Loucy (cell line): ENCODE measurements around the gene FAM131A.

Experiments
- H2AFZ ChIP-seq: fragments of 200-600 bp; sonication (generic); 2 replicates; pipeline ENCODE4 v1.6.0; 2016; ENCODE audit warnings: antibody characterized with exemption, mild to moderate bottlenecking, low read length, moderate library complexity
- H3F3A ChIP-seq: fragments of 200-600 bp; 2 replicates; pipeline ENCODE4 v1.6.0; 2016; ENCODE audit warnings: antibody characterized with exemption, low read depth, mild to moderate bottlenecking
- H3K27me3 ChIP-seq: fragments of 200-600 bp; sonication (generic); 2 replicates; pipeline ENCODE4 v1.6.1; 2014; ENCODE audit warnings: low read length, mild to moderate bottlenecking; ENCODE audit not compliant: insufficient read depth, poor library complexity, severe bottlenecking
- H3K36me3 ChIP-seq: fragments of 200-600 bp; sonication (generic); 2 replicates; pipeline ENCODE4 v1.6.1; 2016; ENCODE audit warnings: low read length; ENCODE audit not compliant: insufficient read depth
- H3K4me1 ChIP-seq: fragments of 200-600 bp; sonication (generic); 2 replicates; pipeline ENCODE4 v1.5.1; 2014; ENCODE audit warnings: low read length, mild to moderate bottlenecking; ENCODE audit not compliant: insufficient read depth, poor library complexity, severe bottlenecking
- H3K4me2 ChIP-seq: fragments of 200-600 bp; sonication (generic); 2 replicates; pipeline ENCODE4 v1.6.0; 2014; ENCODE audit warnings: antibody characterized with exemption, low read length, low read depth, mild to moderate bottlenecking; ENCODE audit not compliant: poor library complexity, severe bottlenecking
- H3K4me3 ChIP-seq: fragments of 200-600 bp; sonication (generic); 2 replicates; pipeline ENCODE4 v1.5.1; 2014; ENCODE audit warnings: low read length, mild to moderate bottlenecking, mixed read lengths; ENCODE audit not compliant: poor library complexity, severe bottlenecking
- H3K79me2 ChIP-seq: fragments of 200-600 bp; sonication (generic); 2 replicates; pipeline ENCODE4 v1.6.1; 2014; ENCODE audit warnings: low read length; ENCODE audit not compliant: insufficient read depth
- H3K9ac ChIP-seq: fragments of 200-600 bp; sonication (generic); 2 replicates; pipeline ENCODE4 v1.6.0; 2014; ENCODE audit warnings: mild to moderate bottlenecking, low read depth, low read length, moderate library complexity; ENCODE audit not compliant: poor library complexity, severe bottlenecking
- H3K9me2 ChIP-seq: fragments of 200-600 bp; sonication (generic); replicated peaks from 2 replicates; pipeline ENCODE4 v1.6.1; 2016; ENCODE audit warnings: low read depth, low read length, mixed read lengths
- H3K9me3 ChIP-seq: fragments of 200-600 bp; sonication (generic); 2 replicates; pipeline ENCODE4 v1.6.1; 2014; ENCODE audit warnings: mild to moderate bottlenecking, antibody characterized with exemption, low read length, low read depth; ENCODE audit not compliant: insufficient read depth
- H4K20me1 ChIP-seq: fragments of 200-600 bp; sonication (generic); 2 replicates; pipeline ENCODE4 v1.6.0; 2014; ENCODE audit warnings: antibody characterized with exemption, low read length, mild to moderate bottlenecking; ENCODE audit not compliant: insufficient read depth, poor library complexity, severe bottlenecking
- EZH2phosphoT487 ChIP-seq: fragments of 200-600 bp; IDR thresholded peaks from 2 replicates; pipeline ENCODE4 v1.6.1; 2018; ENCODE audit warnings: antibody characterized with exemption, mild to moderate bottlenecking, moderate library complexity, borderline replicate concordance
- TF ChIP-seq, protein P1 (sequence below): fragments of 200-600 bp; sonication (generic); conservative IDR thresholded peaks from 2 replicates; pipeline ENCODE4 v1.5.1; 2014; ENCODE audit warnings: mild to moderate bottlenecking, antibody characterized with exemption, low read length

FAM131A gene

DNA sequence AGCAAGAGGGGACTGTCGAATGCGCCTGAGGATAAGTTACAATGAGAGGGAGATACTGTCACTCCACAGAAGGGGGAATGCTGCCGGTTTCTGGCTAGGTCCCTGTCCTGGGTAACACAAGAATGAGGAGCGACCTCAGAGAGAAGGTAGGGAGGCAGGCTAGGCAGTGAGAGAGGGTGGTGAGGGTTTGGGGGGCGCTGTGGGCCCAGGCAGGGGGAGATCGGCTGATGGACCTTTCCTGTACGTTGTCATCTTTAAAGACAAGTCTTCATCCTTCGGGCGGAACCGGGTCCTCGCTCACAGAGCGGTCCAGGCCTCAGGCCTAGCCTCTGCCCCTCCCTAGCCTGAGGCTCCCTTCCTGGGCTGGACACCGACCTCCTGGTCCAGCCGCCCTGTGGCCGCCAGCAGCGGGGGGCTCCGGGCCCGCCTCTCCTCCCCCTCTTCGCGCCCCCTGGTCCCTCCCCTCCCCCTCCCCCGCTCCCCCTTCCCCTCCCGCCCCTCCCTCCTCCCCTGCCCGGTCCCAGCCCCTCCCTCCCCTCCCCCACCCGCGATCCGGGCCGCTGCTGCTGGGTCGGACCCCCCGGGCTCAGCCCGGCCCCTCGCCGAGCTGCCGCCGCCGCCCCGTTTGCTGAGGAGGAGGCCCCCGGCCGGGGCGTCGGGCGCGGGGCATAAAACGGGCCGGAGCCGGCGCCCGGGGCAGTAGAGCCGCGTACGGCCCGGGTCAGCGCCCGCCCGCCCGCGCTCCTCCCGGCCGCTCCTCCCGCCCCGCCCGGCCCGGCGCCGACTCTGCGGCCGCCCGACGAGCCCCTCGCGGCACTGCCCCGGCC, 42.2 kb downstream of the FAM131A start, which contains the start of gene CHRD:
CHRD (plus strand) TSS at position 697 of the 827 bp plus-strand sequence. CDS start 265 bp downstream, outside the sequence.
- Histone ChIP-seq H3K9me2 (no peaks in the 10 kb centered on the region), H2AFZ (no peak within 1 kb of the TSS), H3K27me3 (no peaks in the 10 kb centered on the region), H3K4me1 (no peaks in the 10 kb centered on the region), H3F3A (no peaks in the 10 kb centered on the region), H3K36me3 (no peaks in the 10 kb centered on the region), H3K4me2 (no peak within 1 kb of the TSS), H3K4me3 (no peak within 1 kb of the TSS), H3K79me2 (no peaks in the 10 kb centered on the region), H4K20me1 (no peaks in the 10 kb centered on the region), H3K9me3 (no peaks in the 10 kb centered on the region), H3K9ac (no peak within 1 kb of the TSS)
- no peak for TF ChIP-seq EZH2phosphoT487
- TF ChIP-seq, protein P1, sequence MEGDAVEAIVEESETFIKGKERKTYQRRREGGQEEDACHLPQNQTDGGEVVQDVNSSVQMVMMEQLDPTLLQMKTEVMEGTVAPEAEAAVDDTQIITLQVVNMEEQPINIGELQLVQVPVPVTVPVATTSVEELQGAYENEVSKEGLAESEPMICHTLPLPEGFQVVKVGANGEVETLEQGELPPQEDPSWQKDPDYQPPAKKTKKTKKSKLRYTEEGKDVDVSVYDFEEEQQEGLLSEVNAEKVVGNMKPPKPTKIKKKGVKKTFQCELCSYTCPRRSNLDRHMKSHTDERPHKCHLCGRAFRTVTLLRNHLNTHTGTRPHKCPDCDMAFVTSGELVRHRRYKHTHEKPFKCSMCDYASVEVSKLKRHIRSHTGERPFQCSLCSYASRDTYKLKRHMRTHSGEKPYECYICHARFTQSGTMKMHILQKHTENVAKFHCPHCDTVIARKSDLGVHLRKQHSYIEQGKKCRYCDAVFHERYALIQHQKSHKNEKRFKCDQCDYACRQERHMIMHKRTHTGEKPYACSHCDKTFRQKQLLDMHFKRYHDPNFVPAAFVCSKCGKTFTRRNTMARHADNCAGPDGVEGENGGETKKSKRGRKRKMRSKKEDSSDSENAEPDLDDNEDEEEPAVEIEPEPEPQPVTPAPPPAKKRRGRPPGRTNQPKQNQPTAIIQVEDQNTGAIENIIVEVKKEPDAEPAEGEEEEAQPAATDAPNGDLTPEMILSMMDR, result no peak

DNA sequence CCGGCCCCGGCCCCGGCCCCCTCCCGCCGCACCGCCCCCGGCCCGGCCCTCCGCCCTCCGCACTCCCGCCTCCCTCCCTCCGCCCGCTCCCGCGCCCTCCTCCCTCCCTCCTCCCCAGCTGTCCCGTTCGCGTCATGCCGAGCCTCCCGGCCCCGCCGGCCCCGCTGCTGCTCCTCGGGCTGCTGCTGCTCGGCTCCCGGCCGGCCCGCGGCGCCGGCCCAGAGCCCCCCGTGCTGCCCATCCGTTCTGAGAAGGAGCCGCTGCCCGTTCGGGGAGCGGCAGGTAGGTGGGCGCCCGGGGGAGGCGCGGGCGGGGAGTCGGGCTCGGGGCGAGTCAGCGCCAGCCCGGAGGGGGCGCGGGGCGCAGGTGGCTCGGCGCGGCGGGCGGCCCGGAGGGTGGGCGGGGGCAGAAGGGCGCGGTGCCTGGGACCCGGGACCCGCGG, 42.8 kb downstream of the FAM131A start:
- Histone ChIP-seq H3K9ac (no peak overlapping the region), H3K4me3 (no peak overlapping the region), H3K4me1 (no peaks in the 10 kb centered on the region), H3K27me3 (no peaks in the 10 kb centered on the region), H3K36me3 (no peaks in the 10 kb centered on the region), H2AFZ (no peak overlapping the region), H3K4me2 (no peak overlapping the region), H3K79me2 (no peaks in the 10 kb centered on the region), H4K20me1 (no peaks in the 10 kb centered on the region), H3F3A (no peaks in the 10 kb centered on the region), H3K9me2 (no peaks in the 10 kb centered on the region), H3K9me3 (no peaks in the 10 kb centered on the region)
- TF ChIP-seq EZH2phosphoT487, result no peak
- TF ChIP-seq, protein P1, result no peak

DNA sequence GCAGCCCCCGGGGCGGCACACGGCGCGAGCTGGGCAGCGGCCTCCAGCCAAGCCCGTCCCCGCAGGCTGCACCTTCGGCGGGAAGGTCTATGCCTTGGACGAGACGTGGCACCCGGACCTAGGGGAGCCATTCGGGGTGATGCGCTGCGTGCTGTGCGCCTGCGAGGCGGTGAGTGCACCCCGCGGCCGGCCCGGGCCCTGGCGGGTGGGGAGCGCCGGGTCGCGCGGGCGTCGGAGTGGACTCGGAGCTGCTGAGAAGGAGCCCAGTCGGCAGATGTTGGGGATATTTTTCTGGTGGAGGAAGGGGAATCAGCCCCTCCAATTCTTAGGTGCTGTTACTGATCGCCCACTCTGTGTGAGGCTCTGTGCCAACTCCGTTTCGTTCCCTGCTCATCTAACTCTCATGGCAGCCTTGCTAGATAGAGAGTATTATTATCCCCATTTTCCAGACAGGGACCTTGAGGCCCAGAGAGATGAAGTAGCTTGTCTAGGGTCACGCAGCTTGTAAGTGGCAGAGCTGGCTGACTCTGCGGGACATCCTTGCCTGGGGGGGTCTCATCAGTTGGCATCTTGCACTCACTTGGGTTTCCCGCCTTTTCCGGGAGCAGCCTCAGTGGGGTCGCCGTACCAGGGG, 43.3 kb downstream of the FAM131A start:
- Histone ChIP-seq H2AFZ (no peak overlapping the region), H3K4me1 (no peaks in the 10 kb centered on the region), H3K9me3 (no peaks in the 10 kb centered on the region), H3F3A (no peaks in the 10 kb centered on the region), H3K9me2 (no peaks in the 10 kb centered on the region), H3K27me3 (no peaks in the 10 kb centered on the region), H3K9ac (no peak overlapping the region), H3K4me3 (no peak overlapping the region), H3K36me3 (no peaks in the 10 kb centered on the region), H4K20me1 (no peaks in the 10 kb centered on the region), H3K4me2 (no peak overlapping the region), H3K79me2 (no peaks in the 10 kb centered on the region)
- no peak for TF ChIP-seq EZH2phosphoT487
- TF ChIP-seq, protein P1, result no peak
